Endothelial cell of umbilical vein (primary cell): ENCODE measurements around the gene MYRIP. TPM values are rescaled to one million over a fixed set of nuclear protein-coding genes. Genes with fewer than 3 reads are reported as not detected.

ENCODE experiments used
- BruUV-seq: library from RNA; stranded (reverse); fragments of 400-500 nt; replicated peaks from 2 replicates; lab custom pipeline; 2021; lab: Mats Ljungman, UMichigan
- CTCF ChIA-PET: fragments of 300-600, 350-600 bp; sonication (Branson Sonifier 250); formaldehyde crosslinking; loops from one replicate; lab custom pipeline; 2021; ENCODE audit warnings: antibody characterized with exemption, inconsistent platforms; lab: Charles Lee
- POLR2A ChIA-PET: fragments of 300-600, 350-600 bp; sonication (Branson Sonifier 250); formaldehyde crosslinking; loops from one replicate; lab custom pipeline; 2021; ENCODE audit warnings: antibody characterized with exemption, inconsistent platforms; lab: Charles Lee
- DNase-seq: peaks from one replicate; pipeline ENCODE4 v3.0.0-alpha.2; 2011; ENCODE audit warnings: low read depth, low spot score
- FAIRE-seq: peaks from 2 replicates; lab custom pipeline; 2011; peaks lifted over from hg19 to GRCh38; lab: Jason Lieb, UNC
- H2AFZ ChIP-seq: 2 replicates; pipeline ENCODE4 v1.6.0; 2012; ENCODE audit warnings: low read depth, low read length, control low read depth, inconsistent platforms
- H3K27ac ChIP-seq: 2 replicates; pipeline ENCODE4 v1.5.1; 2011; ENCODE audit warnings: low read depth, mild to moderate bottlenecking, control low read depth, low read length, moderate library complexity; ENCODE audit not compliant: insufficient read depth
- H3K27me3 ChIP-seq, 2 experiments: 2 replicates each; pipeline versions ENCODE4 v1.6.0 to v1.6.1; 2011; ENCODE audit warnings: low read length in 2 of 2, mixed read lengths in 1 of 2; ENCODE audit not compliant: control insufficient read depth in 2 of 2, insufficient read depth in 2 of 2
- H3K36me3 ChIP-seq, 2 experiments: 2 replicates in 1 of 2; 3 replicates in 1 of 2; pipeline ENCODE4 v1.5.1; 2011; ENCODE audit warnings: low read length in 2 of 2, mild to moderate bottlenecking in 1 of 2, moderate library complexity in 1 of 2; ENCODE audit not compliant: control insufficient read depth in 2 of 2, insufficient read depth in 2 of 2; ENCODE audit errors: extremely low read depth in 1 of 2
- H3K4me1 ChIP-seq: 3 replicates; pipeline ENCODE4 v1.5.1; 2011; ENCODE audit warnings: mild to moderate bottlenecking, low read length; ENCODE audit not compliant: control insufficient read depth, insufficient read depth; ENCODE audit errors: extremely low read depth
- H3K4me2 ChIP-seq: 2 replicates; pipeline ENCODE4 v1.6.1; 2011; ENCODE audit warnings: low read length, control low read depth, mixed read lengths; ENCODE audit not compliant: insufficient read depth
- H3K4me3 ChIP-seq, 3 experiments: fragments of 200-600 bp in 1 of 3; sonication (generic), shearing (Covaris generic) in 1 of 3; replicated peaks in 1 of 3; 2 replicates each; pipeline ENCODE4 v1.5.1; 2011 to 2016; ENCODE audit warnings: control low read depth in 3 of 3, low read length in 3 of 3, mild to moderate bottlenecking in 2 of 3, inconsistent platforms in 1 of 3, low read depth in 1 of 3, moderate library complexity in 1 of 3; ENCODE audit not compliant: insufficient read depth in 1 of 3
- H3K79me2 ChIP-seq: 2 replicates; pipeline ENCODE4 v1.6.0; 2012; ENCODE audit warnings: low read length, inconsistent platforms; ENCODE audit not compliant: control insufficient read depth, insufficient read depth
- H3K9ac ChIP-seq: replicated peaks from 2 replicates; pipeline ENCODE3; 2011; ENCODE audit warnings: low read length, control low read depth; ENCODE audit not compliant: insufficient read depth; ENCODE audit errors: extremely low read depth
- H3K9me1 ChIP-seq: replicated peaks from 3 replicates; pipeline ENCODE4 v1.6.0; 2011; ENCODE audit warnings: mild to moderate bottlenecking, low read length; ENCODE audit not compliant: control insufficient read depth, insufficient read depth; ENCODE audit errors: extremely low read depth
- H3K9me3 ChIP-seq: replicated peaks from 2 replicates; pipeline ENCODE4 v1.5.1; 2012; ENCODE audit warnings: low read length, inconsistent platforms; ENCODE audit not compliant: control insufficient read depth, insufficient read depth
- H4K20me1 ChIP-seq: replicated peaks from 2 replicates; pipeline ENCODE3; 2011; ENCODE audit warnings: mild to moderate bottlenecking, low read length; ENCODE audit not compliant: control insufficient read depth, insufficient read depth; ENCODE audit errors: extremely low read depth
- CTCF ChIP-seq, 2 donors: IDR thresholded peaks; 1 replicate in 1 of 2; 2 replicates in 1 of 2; pipeline ENCODE4 v1.5.1; 2011; ENCODE audit warnings: low read length in 2 of 2, mild to moderate bottlenecking in 2 of 2, moderate library complexity in 2 of 2, control low read depth in 1 of 2, inconsistent platforms in 1 of 2, low read depth in 1 of 2; ENCODE audit not compliant: insufficient read depth in 1 of 2; ENCODE audit errors: extremely low read depth in 1 of 2
- EZH2 ChIP-seq: IDR thresholded peaks from 2 replicates; pipeline ENCODE4 v1.6.1; 2012; ENCODE audit warnings: borderline replicate concordance, low read depth, mild to moderate bottlenecking, moderate library complexity, low read length, inconsistent platforms; ENCODE audit not compliant: severe bottlenecking
- FOS ChIP-seq: IDR thresholded peaks from 2 replicates; pipeline ENCODE4 v1.6.1; 2011; ENCODE audit warnings: mild to moderate bottlenecking, low read length, moderate library complexity, borderline replicate concordance; ENCODE audit not compliant: insufficient read depth
- GATA2 ChIP-seq: IDR thresholded peaks from 2 replicates; pipeline ENCODE4 v1.7.0; 2011; ENCODE audit warnings: low read depth, mild to moderate bottlenecking, moderate library complexity, mixed read lengths, low read length; ENCODE audit not compliant: insufficient read length, insufficient read depth
- JUN ChIP-seq: IDR thresholded peaks from 2 replicates; pipeline ENCODE4 v1.6.1; 2011; ENCODE audit warnings: borderline replicate concordance, low read depth; ENCODE audit not compliant: insufficient read length, insufficient read depth
- MAX ChIP-seq: IDR thresholded peaks from 2 replicates; pipeline ENCODE4 v1.6.1; 2011; ENCODE audit not compliant: insufficient read depth, insufficient read length
- MYC ChIP-seq: IDR thresholded peaks from one replicate; pipeline ENCODE4 v1.6.1; 2011; ENCODE audit warnings: mild to moderate bottlenecking, low read depth, low read length
- POLR2A ChIP-seq: IDR thresholded peaks from 2 replicates; pipeline ENCODE4 v1.6.1; 2012; ENCODE audit warnings: low read depth, mild to moderate bottlenecking, control low read depth, low read length
- POLR2AphosphoS5 ChIP-seq: IDR thresholded peaks from 2 replicates; pipeline ENCODE4 v1.6.1; 2012; ENCODE audit warnings: low read depth, mild to moderate bottlenecking, control low read depth, low read length, moderate library complexity; ENCODE audit not compliant: insufficient read depth
- dilution Hi-C: fragments of 300-500 bp; cut with MboI; formaldehyde crosslinking; loops from one replicate; pipeline ENCODE4 v1.15.0; 2019; ENCODE audit warnings: low sequenced_read_pairs; ENCODE audit not compliant: extremely low pct_ligation_motif_present
- intact Hi-C: fragments of 100-400 bp; cut with micrococcal nuclease; formaldehyde crosslinking; loops from one replicate; pipeline ENCODE4 v1.10.0; 2022
- polyA plus RNA-seq, 4 experiments: library from polyadenylated mRNA; depleted of rRNA in 3 of 4; stranded (reverse) in 3 of 4; unstranded in 1 of 4; fragments of >200 nt; gene quantifications; 2 replicates each; pipeline versions ENCODE4 v1.2.1 to v1.2.3, GENCODE V29; 2011 to 2012; ENCODE audit warnings: missing spikeins in 1 of 4
- total RNA-seq: library from RNA; stranded (reverse); gene quantifications from 2 replicates; pipeline ENCODE4 v1.2.3, GENCODE V29; 2021

The MYRIP gene
- total and polyA plus RNA-seq, 2 donors (not counting 3 experiments of a cell fraction or from before 2014, with no cell fraction given): 6.7 to 11.9 TPM

- H3K4me2 ChIP-seq: no peak overlapping the region
- dilution Hi-C loops: no loop called here
- DNase-seq (no peak), FAIRE-seq (no peak)
- H3K27me3 ChIP-seq: no peaks in the 10 kb centered on the region
- TF ChIP-seq FOS (no peak), POLR2AphosphoS5 (no peak), POLR2A (no peak), MAX (no peak), CTCF (IDR thresholded peaks at IDR 0.05; ENCODE audit: extremely low read depth in 1 of 2, insufficient read depth in 1 of 2, low read depth in 1 of 2, low read length in 2 of 2) (no peak), GATA2 (no peak), JUN (no peak), MYC (no peak), EZH2 (no peak)
- no peak overlapping the region for H3K4me3 ChIP-seq
- ChIA-PET CTCF (no interaction called here), POLR2A (no interaction called here)
- no peak overlapping the region for H3K27ac ChIP-seq
- intact Hi-C loops: no loop called here
- H3K4me1 ChIP-seq: no peaks in the 10 kb centered on the region
- no TSS peak for BruUV-seq
- H3K79me2 ChIP-seq: no peaks in the 10 kb centered on the region
- H3K9me1 ChIP-seq: no peaks in the 10 kb centered on the region
- H3K36me3 ChIP-seq: no peaks in the 10 kb centered on the region
- no peak overlapping the region for H2AFZ ChIP-seq
- H3K9me3 ChIP-seq: no peaks in the 10 kb centered on the region
- no peaks in the 10 kb centered on the region for H4K20me1 ChIP-seq
- H3K9ac ChIP-seq: no peak overlapping the region
Observed at GRCh38 chr3:39781632-39782031, 27.8 kb upstream of the MYRIP start.
